Mesodermal cell (in vitro differentiated cells): ENCODE measurements around the gene PAX5.

ENCODE experiments used
- H3K27ac ChIP-seq: 2 replicates; pipeline ENCODE4 v1.7.0; 2013; ENCODE audit warnings: mild to moderate bottlenecking, low read depth, low read length, moderate library complexity; ENCODE audit not compliant: severe bottlenecking
- H3K36me3 ChIP-seq: 2 replicates; pipeline ENCODE4 v1.7.1; 2013; ENCODE audit warnings: mild to moderate bottlenecking, low read length, moderate library complexity; ENCODE audit not compliant: control insufficient read depth, insufficient read depth
- H3K4me1 ChIP-seq: one replicate; pipeline ENCODE4 v1.7.1; 2013; ENCODE audit warnings: mild to moderate bottlenecking, low read length; ENCODE audit not compliant: insufficient read depth, control insufficient read depth, poor library complexity, severe bottlenecking
- H3K4me3 ChIP-seq: 2 replicates; pipeline ENCODE4 v1.7.0; 2013; ENCODE audit warnings: low read length, control low read depth, mild to moderate bottlenecking; ENCODE audit not compliant: insufficient read depth, poor library complexity, severe bottlenecking; ENCODE audit errors: extremely low read depth
- H3K9me3 ChIP-seq: 2 replicates; pipeline ENCODE4 v1.7.1; 2013; ENCODE audit warnings: mild to moderate bottlenecking, low read length, moderate library complexity; ENCODE audit not compliant: control insufficient read depth
- WGBS, 2 experiments: methylation state at CpG; one replicate each; pipeline ENCODE4 v1.1.5; 2013; ENCODE audit warnings: missing lambda C conversion rate in 2 of 2; ENCODE audit not compliant: insufficient coverage in 2 of 2; 5-methylcytosine and 5-hydroxymethylcytosine counted together

PAX5 gene

DNA sequence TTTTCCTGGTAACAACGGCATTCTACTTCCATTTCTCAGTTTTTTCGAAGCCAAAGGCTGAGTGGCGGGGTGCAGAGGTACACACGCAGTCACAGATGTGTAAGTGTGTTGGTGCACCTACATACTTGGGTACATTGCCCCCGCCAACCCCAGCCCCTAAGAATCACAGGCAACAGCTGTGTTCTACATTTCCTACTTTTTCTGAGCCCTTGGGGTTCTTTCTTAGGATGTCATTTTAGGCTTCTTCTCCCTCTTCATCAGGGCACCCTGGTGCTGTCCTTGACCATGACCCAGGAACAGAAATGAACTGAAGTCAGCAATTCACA, 104.8 kb downstream of the PAX5 start:
- no peak overlapping the region for H3K27ac ChIP-seq
- no peaks in the 10 kb centered on the region for H3K36me3 ChIP-seq
- no peaks in the 10 kb centered on the region for H3K9me3 ChIP-seq
- 96 to 100% methylated on average over 3 to 4 of the region's 5 CpGs for WGBS, 2 experiments
- H3K4me3 ChIP-seq: no peak overlapping the region
- H3K4me1 ChIP-seq: peaks cover 16% of the 10 kb centered on the region

DNA sequence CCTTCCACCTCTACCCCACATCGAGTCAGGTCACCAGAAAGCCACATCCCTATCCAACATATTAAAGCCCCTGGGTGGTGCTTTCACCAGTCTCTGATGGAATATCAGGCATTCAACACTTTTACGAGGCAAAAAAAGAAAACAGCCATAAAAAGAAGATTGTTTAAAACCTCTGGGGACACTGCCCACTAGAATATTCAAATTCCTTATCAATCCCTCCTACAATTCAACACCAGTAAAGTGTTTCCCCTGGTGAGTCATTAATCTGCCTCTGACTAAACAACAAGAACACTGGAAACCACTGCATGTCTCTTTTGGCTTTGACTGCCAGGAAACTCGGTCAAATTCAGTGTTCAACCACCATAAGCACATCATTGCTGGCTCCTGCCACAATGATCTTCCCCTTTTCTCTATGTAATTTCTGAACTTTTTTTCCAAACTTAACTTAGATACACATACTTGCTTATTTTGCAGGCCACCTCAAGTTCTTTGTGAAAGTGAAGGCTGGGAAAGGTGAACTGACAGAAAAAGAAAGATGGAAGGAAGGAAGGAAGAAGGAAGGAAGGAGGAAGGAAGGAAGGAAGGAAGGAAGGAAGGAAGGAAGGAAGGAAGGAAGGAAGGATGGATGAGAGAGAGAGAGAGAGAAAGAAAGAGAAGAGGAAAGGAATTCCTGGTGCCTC, 105.3 kb downstream of the PAX5 start:
- Histone ChIP-seq H3K4me1 (peaks cover 19% of the 10 kb centered on the region), H3K36me3 (no peaks in the 10 kb centered on the region), H3K9me3 (no peaks in the 10 kb centered on the region), H3K27ac (no peak overlapping the region), H3K4me3 (no peak overlapping the region)
- WGBS, 2 experiments: 65 to 85% methylated on average over 3 of the region's 3 CpGs

DNA sequence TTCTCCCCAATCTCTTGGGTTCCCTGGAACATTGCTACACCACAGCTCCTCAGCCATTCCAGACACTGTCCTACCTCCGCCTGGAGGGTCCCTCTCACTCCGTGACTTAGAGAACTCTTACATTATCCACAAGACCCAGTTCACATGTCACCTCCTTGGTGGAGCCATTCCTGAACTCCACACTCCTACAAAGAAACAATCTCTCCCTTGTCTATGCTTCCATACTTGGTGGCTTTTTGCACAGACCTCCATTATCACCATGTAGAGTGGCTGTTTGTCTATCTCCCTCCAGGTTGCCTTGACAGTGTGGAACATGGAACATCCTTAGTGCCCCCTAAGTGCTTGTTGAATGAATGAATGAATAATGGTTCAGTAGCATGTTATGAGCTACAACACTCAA, 105.9 kb downstream of the PAX5 start:
- H3K27ac ChIP-seq: no peak overlapping the region
- H3K4me3 ChIP-seq: no peak overlapping the region
- H3K9me3 ChIP-seq: no peaks in the 10 kb centered on the region
- H3K36me3 ChIP-seq: no peaks in the 10 kb centered on the region
- peaks cover 25% of the 10 kb centered on the region for H3K4me1 ChIP-seq
- WGBS, 2 experiments: 94 to 96% methylated on average over 2 of the region's 2 CpGs

DNA sequence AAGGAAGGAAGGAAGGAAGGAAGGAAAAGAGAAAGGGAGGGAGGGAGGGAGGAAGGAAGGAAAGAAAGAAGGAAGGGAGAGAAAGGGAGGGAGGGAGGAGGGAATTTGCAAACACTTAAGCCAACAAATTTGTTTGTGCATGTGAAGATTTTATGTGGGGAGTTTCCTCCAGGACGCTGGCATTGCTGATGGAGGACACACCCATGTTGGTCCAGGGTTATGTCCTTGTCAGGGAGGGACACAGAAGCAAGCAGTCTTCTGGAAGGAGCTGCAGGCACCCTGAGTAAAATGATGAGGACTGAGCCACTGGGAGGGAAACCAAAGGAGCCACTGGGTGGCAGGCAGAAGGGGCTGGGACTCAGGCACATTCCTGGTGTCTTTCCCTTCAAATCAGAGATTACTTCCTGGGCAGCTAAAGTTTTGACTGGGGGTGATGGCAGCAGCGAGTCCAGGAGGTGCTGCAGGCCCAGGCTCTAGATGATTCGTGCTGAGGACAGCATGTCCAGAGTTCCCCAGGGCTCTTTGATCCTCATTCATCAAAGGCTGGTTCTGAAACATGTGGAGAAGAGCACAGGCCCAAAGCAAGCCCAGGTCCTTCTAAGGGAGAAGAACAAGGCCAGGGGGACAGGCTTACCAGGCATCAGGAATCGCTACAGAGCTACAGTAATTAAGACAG, 109.2 kb downstream of the PAX5 start:
- Histone ChIP-seq H3K9me3 (no peaks in the 10 kb centered on the region), H3K36me3 (no peaks in the 10 kb centered on the region), H3K27ac (no peak overlapping the region), H3K4me1 (peaks cover 34% of the 10 kb centered on the region), H3K4me3 (no peak overlapping the region)
- WGBS, 2 experiments: 56 to 69% methylated on average over 4 of the region's 4 CpGs

DNA sequence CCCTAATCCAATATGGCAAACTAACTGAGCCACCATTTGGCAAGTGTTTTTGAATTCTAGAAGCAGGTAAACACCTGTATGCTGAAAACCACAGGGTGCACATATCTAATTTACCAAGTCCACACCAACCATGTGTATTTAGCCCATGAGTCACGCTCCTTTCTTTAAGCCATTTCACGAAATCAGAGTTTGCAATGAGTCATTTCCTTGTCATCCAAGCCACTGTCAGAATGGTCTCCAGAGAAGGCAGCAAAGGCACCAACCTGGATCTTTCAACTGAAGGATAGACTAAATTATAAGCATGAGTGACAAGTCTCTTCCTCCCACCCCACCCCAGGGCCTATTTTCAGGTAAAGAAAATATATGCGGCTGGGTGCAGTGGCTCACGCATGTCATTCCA, 110.0 kb downstream of the PAX5 start:
- Histone ChIP-seq H3K27ac (no peak overlapping the region), H3K36me3 (no peaks in the 10 kb centered on the region), H3K4me3 (no peak overlapping the region), H3K9me3 (no peaks in the 10 kb centered on the region), H3K4me1 (peaks cover 33% of the 10 kb centered on the region)
- WGBS, 2 experiments: 69 to 75% methylated on average over 4 of the region's 4 CpGs

DNA sequence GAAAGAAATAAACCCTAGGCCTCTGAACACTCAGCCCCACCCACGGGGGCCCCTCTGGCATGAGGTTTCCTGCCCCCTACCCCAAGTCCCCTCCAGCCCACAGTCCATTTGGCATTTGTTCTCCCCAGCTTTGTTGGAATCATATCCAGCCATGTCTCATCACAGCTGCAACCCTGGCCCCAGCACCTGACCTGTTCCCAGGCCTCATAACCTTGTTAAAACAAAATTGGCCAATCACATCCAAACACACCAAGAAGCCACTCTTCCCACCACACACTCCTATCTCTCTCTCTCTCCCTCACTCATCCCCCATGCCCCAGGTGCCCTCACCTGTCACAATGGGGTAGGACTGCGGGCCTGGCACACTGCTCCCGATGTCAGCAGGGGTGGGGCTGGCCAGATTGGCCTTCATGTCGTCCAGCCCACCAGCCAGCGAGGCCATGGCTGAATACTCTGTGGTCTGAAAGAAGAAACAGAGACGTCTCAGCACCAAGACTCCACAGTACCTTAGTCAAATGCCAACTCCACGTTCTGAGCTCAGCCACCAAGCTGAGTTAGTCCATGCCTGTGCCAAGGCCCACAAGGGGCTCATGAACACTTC, 110.9 kb downstream of the PAX5 start:
- 91 to 98% methylated on average over 6 to 7 of the region's 7 CpGs for WGBS, 2 experiments
- Histone ChIP-seq H3K4me1 (peaks cover 28% of the 10 kb centered on the region), H3K4me3 (no peak overlapping the region)

DNA sequence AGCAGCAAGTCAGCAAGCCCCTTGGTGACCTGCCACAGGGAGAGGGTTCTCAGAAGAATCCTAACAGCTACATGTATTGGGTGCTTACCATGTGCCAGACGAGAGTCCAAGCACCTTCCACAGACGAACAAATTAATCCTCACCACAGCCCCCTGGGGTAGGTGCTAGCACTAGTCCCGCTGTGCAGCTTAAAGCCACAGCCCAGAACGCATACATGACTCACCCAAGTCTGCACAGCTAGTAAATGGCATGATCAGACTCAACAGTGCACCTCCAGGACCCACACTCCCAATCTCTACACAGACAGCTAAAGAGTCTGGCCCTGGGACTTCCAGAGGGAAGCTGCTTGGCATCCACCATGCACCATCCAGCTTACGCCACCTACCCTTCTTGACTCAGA, 111.5 kb downstream of the PAX5 start:
- H3K4me1 ChIP-seq: peaks cover 28% of the 10 kb centered on the region
- H3K4me3 ChIP-seq: no peak overlapping the region
- no peaks in the 10 kb centered on the region for H3K36me3 ChIP-seq
- no peaks in the 10 kb centered on the region for H3K9me3 ChIP-seq
- WGBS, 2 experiments: 78 to 89% methylated on average over 3 to 4 of the region's 5 CpGs
- H3K27ac ChIP-seq: no peak overlapping the region

More for the DNA sequence above, 110.9 kb downstream of the PAX5 start:
- Histone ChIP-seq H3K9me3 (no peaks in the 10 kb centered on the region), H3K27ac (no peak overlapping the region), H3K36me3 (no peaks in the 10 kb centered on the region)

DNA sequence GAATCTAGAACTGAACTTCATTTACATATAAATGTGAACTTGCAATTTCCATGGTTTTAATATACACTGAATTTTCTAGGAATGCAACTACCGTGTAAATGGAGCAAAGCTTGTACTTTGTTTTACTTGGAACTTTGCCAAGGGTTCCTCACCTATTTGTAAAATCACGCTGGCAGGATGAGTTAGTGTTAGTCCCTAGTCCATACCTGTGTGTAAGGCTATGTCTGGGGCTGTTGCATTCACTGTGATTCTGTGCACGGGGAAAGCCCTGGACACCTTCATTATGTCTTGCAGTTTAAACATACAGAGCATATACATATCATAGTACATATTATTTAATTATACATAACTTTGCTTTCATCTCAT, 119.9 kb downstream of the PAX5 start:
- H3K4me1 ChIP-seq: no peaks in the 10 kb centered on the region
- 65 to 95% methylated on average over 2 of the region's 3 CpGs for WGBS, 2 experiments
- no peak overlapping the region for H3K27ac ChIP-seq
- H3K9me3 ChIP-seq: no peaks in the 10 kb centered on the region
- H3K4me3 ChIP-seq: no peak overlapping the region
- H3K36me3 ChIP-seq: no peaks in the 10 kb centered on the region

DNA sequence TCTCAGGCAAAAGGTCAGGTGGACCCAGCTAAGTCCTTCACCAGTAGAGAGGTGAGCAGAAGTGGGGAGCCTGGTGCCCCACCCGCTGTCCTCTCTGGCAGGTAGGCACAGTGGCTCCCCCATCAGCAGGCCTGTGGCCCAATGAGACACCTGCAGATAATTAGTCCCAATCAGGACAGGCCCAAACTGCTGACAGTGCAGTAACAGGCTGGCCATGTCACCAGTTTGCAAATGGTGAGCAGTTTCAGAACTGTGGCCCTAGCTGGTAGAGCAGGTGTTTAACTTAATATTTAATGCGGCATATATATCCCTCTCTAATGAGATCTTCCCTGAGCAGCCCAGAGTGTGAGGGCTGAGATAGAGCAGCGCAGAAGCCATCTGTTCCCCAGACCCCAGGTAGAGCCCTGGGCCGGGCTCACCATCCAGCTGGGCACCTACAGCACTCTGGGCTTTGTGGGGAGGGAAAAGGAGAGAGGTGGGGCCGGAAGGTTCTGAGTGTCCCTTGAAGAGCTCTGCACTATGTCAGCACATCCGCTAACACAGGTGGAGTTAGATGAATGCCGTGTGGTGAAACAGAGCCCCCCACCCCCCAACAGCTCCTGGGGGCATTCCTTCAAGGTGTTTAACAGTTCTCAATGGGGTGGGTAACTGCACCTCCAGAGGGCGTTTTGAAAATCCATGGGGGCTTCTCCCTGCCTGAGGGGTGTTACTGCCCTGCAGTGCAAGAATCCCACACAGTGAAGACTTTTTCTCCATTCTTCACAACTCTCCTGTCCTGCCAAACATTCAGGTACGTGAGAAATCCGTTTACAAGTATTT, 120.5 kb downstream of the PAX5 start:
- no peaks in the 10 kb centered on the region for H3K36me3 ChIP-seq
- H3K4me3 ChIP-seq: no peak overlapping the region
- whole genome bisulfite sequencing, 2 experiments: 91 to 100% methylated on average over 2 to 3 of the region's 10 CpGs
- no peaks in the 10 kb centered on the region for H3K9me3 ChIP-seq
- no peaks in the 10 kb centered on the region for H3K4me1 ChIP-seq
- H3K27ac ChIP-seq: no peak overlapping the region

DNA sequence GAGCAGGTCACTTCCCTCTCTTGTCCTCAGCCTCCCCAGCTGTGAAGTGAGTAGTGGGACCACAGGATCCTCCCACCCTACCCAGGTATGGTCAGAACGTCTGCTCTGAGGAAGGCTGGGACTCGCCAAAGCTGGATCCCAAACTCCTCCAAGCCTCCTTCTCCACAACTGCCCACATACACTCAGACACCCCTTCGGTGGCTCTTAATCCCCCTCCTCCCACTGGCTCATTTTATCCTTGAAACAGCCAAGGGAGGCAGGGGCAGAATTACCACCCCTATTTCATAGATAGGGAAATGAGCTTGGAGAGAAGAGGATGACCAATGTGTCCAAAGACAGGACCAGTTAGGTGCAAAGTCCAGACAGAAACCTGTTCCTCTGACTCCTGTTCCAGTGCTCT, 121.4 kb downstream of the PAX5 start:
- H3K27ac ChIP-seq: no peak overlapping the region
- H3K4me3 ChIP-seq: no peak overlapping the region

More for the DNA sequence above, 121.4 kb downstream of the PAX5 start:
- Histone ChIP-seq H3K36me3 (no peaks in the 10 kb centered on the region), H3K9me3 (no peaks in the 10 kb centered on the region), H3K4me1 (no peaks in the 10 kb centered on the region)
- 40 to 76% methylated on average over 1 to 2 of the region's 3 CpGs for WGBS, 2 experiments
